H1 (cell line): ENCODE results near the gene CLDN15. TPM values are rescaled to one million over a fixed set of nuclear protein-coding genes. Genes with fewer than 3 reads are reported as not detected.

Experiments
- CBX8 ChIP-seq: fragments of 300-800, 300-1000 bp; sonication (generic); IDR thresholded peaks from 2 replicates; pipeline ENCODE4 v1.7.1; 2016; ENCODE audit warnings: low read depth, low read length, borderline replicate concordance
- CEBPB ChIP-seq: IDR thresholded peaks from 2 replicates; pipeline ENCODE4 v1.6.1; 2012; ENCODE audit warnings: low read depth, low read length
- CREB1 ChIP-seq: IDR thresholded peaks from 2 replicates; pipeline ENCODE4 v1.6.1; 2012; ENCODE audit warnings: inconsistent platforms
- EGR1 ChIP-seq: IDR thresholded peaks from 2 replicates; pipeline ENCODE4 v1.6.1; 2011; ENCODE audit warnings: low read depth, low read length, borderline replicate concordance
- GABPA ChIP-seq: IDR thresholded peaks from 2 replicates; pipeline ENCODE4 v1.6.1; 2011; ENCODE audit warnings: mild to moderate bottlenecking, low read length, moderate library complexity, borderline replicate concordance; ENCODE audit not compliant: insufficient read depth
- KDM5A ChIP-seq: fragments of 200-600 bp; IDR thresholded peaks from 2 replicates; pipeline ENCODE4 v1.7.1; 2012; ENCODE audit warnings: mild to moderate bottlenecking, low read length, inconsistent platforms, mixed read lengths
- POLR2A ChIP-seq, 2 experiments: IDR thresholded peaks; 1 replicate in 1 of 2; 2 replicates in 1 of 2; pipeline ENCODE4 v1.6.1; 2011; ENCODE audit warnings: low read depth in 2 of 2, low read length in 2 of 2, mild to moderate bottlenecking in 2 of 2; ENCODE audit errors: control extremely low read depth in 1 of 2
- SIX5 ChIP-seq: IDR thresholded peaks from 2 replicates; pipeline ENCODE4 v1.6.1; 2011; ENCODE audit warnings: mild to moderate bottlenecking, low read depth, low read length
- TAF1 ChIP-seq: IDR thresholded peaks from 2 replicates; pipeline ENCODE4 v1.6.1; 2011; ENCODE audit warnings: mild to moderate bottlenecking, low read depth, low read length
- TBP ChIP-seq: IDR thresholded peaks from 2 replicates; pipeline ENCODE4 v1.6.1; 2011; ENCODE audit warnings: low read depth, low read length, improper control_type of control experiment
- polyA plus RNA-seq, 7 experiments: library from polyadenylated mRNA; depleted of rRNA in 3 of 7; stranded (reverse) in 5 of 7; unstranded in 2 of 7; fragments of >200 nt in 5 of 7; fragments of 200-250 nt in 2 of 7; gene quantifications; 1 replicate in 5 of 7; 2 replicates in 1 of 7; 4 replicates in 1 of 7; pipeline versions ENCODE4 v1.2.1 to v1.2.3, GENCODE V29; 2011 to 2013; ENCODE audit warnings: missing spikeins in 2 of 7, mixed read lengths in 2 of 7
- total RNA-seq: library from RNA; stranded (reverse); fragmentation: NEBNext Ultra II Directional; extraction: Animal tissue kit (Norgen Biotek cat#: 25700); gene quantifications from 2 replicates; pipeline ENCODE4 v1.2.1, GENCODE V29; 2021
- TF ChIP-seq, protein P1 (sequence below), 3 experiments: IDR thresholded peaks; 1 replicate in 2 of 3; 2 replicates in 1 of 3; pipeline versions ENCODE4 v1.5.1 to v1.6.1; 2011; ENCODE audit warnings: low read length in 3 of 3, mild to moderate bottlenecking in 3 of 3, inconsistent platforms in 2 of 3, low read depth in 1 of 3, moderate library complexity in 1 of 3; ENCODE audit not compliant: insufficient read depth in 1 of 3; ENCODE audit errors: control extremely low read depth in 1 of 3
- TF ChIP-seq, protein P2 (sequence below): IDR thresholded peaks from 2 replicates; pipeline ENCODE4 v1.6.1; 2012; ENCODE audit warnings: inconsistent platforms
- TF ChIP-seq, protein P3 (sequence below): IDR thresholded peaks from 2 replicates; pipeline ENCODE4 v1.6.1; 2012; ENCODE audit warnings: low read length, inconsistent platforms

The CLDN15 gene
- total and polyA plus RNA-seq, 2 of the 8 experiments (the other 6 are each of a cell fraction or from before 2014, with no cell fraction given): 5.5 to 7.6 TPM

DNA sequence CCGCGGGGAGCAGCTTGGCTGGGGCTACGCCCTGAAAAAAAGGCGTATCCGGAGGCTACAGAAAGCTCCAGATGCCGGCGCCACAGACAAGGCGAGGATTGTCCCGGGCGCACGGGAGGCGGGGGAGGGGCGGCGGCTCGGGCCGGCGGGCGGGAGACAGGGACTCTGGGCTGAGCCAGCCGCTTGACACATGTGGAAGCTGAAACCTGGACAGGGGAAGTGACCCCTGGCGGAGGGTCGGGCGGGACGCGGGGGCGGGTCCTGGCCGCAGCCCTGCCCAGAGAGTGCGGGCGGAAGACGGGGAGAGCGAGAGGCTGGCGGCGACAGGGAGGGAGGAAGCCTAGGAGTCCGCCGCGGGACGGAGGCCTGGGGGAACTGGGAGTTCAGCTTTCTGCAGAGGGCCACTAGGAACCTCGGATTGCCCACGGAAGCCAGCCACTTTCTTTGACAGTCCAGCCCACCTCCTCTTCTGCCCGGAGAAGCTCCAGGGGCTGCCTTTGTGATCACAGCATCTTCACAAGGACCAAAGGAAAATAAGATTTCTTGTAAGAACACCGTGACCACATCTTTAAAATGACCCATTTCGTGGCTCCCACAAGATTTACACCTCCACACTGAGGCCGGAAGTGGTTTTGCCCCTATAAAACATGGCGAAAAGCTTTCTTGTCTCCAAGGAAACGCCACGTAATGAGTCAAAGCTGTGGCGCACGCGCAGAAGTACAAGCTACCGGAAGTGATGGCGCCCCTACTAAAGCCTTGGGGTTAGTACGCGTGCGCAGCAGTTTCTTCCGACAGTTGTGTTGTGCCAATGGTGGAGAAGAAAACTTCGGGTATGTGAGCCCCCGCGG is 20.0 kb downstream of the CLDN15 start, which contains the start of the genes PLOD3 and ZNHIT1 (continued):
- 0 out of 2 replicates have a peak, but pooled peaks have one; percentile 12 for TF ChIP-seq KDM5A
- TF ChIP-seq, protein P1, sequence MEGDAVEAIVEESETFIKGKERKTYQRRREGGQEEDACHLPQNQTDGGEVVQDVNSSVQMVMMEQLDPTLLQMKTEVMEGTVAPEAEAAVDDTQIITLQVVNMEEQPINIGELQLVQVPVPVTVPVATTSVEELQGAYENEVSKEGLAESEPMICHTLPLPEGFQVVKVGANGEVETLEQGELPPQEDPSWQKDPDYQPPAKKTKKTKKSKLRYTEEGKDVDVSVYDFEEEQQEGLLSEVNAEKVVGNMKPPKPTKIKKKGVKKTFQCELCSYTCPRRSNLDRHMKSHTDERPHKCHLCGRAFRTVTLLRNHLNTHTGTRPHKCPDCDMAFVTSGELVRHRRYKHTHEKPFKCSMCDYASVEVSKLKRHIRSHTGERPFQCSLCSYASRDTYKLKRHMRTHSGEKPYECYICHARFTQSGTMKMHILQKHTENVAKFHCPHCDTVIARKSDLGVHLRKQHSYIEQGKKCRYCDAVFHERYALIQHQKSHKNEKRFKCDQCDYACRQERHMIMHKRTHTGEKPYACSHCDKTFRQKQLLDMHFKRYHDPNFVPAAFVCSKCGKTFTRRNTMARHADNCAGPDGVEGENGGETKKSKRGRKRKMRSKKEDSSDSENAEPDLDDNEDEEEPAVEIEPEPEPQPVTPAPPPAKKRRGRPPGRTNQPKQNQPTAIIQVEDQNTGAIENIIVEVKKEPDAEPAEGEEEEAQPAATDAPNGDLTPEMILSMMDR (IDR thresholded peaks at IDR 0.05; ENCODE audit: control extremely low read depth in 1 of 3, insufficient read depth in 1 of 3, low read depth in 1 of 3, low read length in 3 of 3): peak; percentile 27 to 34 (median 28)
- TF ChIP-seq CREB1: peak; percentile 46; the same call in 1 of the 2 replicates
- peak; percentile 79; the same call in 1 of the 2 replicates for TF ChIP-seq GABPA
- TF ChIP-seq POLR2A (IDR thresholded peaks at IDR 0.05; ENCODE audit: control extremely low read depth in 1 of 2, low read depth in 2 of 2, low read length in 2 of 2): peak in 1 of 2 experiments; percentile 57; a peak in 2 of 3 replicates
- TF ChIP-seq TAF1: peak; percentile 49; the same call in 1 of the 2 replicates
- TF ChIP-seq EGR1: peak; percentile 83; the same call in 1 of the 2 replicates
- TF ChIP-seq SIX5: peak; percentile 41
- TF ChIP-seq, protein P2, sequence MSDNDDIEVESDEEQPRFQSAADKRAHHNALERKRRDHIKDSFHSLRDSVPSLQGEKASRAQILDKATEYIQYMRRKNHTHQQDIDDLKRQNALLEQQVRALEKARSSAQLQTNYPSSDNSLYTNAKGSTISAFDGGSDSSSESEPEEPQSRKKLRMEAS: peak; percentile 78; the same call in 1 of the 2 replicates
- TF ChIP-seq, protein P3, sequence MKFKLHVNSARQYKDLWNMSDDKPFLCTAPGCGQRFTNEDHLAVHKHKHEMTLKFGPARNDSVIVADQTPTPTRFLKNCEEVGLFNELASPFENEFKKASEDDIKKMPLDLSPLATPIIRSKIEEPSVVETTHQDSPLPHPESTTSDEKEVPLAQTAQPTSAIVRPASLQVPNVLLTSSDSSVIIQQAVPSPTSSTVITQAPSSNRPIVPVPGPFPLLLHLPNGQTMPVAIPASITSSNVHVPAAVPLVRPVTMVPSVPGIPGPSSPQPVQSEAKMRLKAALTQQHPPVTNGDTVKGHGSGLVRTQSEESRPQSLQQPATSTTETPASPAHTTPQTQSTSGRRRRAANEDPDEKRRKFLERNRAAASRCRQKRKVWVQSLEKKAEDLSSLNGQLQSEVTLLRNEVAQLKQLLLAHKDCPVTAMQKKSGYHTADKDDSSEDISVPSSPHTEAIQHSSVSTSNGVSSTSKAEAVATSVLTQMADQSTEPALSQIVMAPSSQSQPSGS: no peak
- no peak for TF ChIP-seq CBX8
- TF ChIP-seq TBP: peak; percentile 71
- no peak for TF ChIP-seq CEBPB
